ENCODE measurements around the gene ACTR3.

DNA sequence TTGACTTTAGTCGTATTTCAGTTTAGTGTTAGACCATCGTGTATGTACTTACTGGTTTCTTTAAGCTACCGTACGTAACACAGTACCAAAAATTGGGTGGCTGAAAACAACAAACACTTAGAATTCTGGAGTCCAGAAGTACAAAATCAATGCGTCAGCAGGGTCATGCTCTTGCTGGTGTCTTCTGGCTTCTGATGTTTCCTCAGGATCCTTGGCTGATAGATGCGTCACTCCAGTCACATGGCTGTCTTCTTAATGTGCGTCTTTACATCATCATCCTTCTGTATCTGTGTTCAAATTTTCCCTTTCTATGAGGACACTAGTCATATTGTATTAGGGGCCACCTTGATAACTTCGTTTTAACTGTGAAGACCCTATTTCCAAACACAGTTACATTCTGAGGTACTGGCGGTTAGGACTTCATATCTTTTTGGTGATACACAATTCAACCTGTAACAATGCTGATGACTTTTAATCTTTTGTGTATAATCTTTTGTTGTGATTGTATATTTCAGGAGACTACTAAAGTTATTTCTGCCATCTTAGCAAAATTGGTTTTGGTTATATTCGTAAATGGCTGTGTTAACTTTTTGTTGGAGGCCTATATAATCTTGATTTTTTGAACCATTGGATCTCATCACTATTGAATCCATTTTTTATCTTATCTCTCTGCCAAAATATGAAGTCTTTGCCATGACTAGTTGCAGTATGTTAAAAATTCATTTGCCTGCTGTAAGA, 25.4 kb downstream of the ACTR3 start:
- TF ChIP-seq, protein P1, sequence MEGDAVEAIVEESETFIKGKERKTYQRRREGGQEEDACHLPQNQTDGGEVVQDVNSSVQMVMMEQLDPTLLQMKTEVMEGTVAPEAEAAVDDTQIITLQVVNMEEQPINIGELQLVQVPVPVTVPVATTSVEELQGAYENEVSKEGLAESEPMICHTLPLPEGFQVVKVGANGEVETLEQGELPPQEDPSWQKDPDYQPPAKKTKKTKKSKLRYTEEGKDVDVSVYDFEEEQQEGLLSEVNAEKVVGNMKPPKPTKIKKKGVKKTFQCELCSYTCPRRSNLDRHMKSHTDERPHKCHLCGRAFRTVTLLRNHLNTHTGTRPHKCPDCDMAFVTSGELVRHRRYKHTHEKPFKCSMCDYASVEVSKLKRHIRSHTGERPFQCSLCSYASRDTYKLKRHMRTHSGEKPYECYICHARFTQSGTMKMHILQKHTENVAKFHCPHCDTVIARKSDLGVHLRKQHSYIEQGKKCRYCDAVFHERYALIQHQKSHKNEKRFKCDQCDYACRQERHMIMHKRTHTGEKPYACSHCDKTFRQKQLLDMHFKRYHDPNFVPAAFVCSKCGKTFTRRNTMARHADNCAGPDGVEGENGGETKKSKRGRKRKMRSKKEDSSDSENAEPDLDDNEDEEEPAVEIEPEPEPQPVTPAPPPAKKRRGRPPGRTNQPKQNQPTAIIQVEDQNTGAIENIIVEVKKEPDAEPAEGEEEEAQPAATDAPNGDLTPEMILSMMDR (IDR thresholded peaks at IDR 0.05; ENCODE audit: low read depth, low read length): no peak
- TF ChIP-seq POLR2A (IDR thresholded peaks at IDR 0.05; ENCODE audit: extremely low read depth, insufficient read length): no peak
- TF ChIP-seq, protein P2, sequence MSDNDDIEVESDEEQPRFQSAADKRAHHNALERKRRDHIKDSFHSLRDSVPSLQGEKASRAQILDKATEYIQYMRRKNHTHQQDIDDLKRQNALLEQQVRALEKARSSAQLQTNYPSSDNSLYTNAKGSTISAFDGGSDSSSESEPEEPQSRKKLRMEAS (IDR thresholded peaks at IDR 0.05; ENCODE audit: low read depth, low read length): no peak
